Measurements from ENCODE around the gene PLB1. TPM values are rescaled to one million over a fixed set of nuclear protein-coding genes. Genes with fewer than 3 reads are reported as not detected.

PLB1 gene
- total and polyA plus RNA-seq, 9 of the 15 experiments (the other 6 are each of a cell fraction or from before 2014, with no cell fraction given), result 0.01 to 0.09 (median 0.07) TPM; not detected in 2

- no peak for TF ChIP-seq TARDBP (IDR thresholded peaks at IDR 0.05)
- peak in 1 of 2 experiments; percentile 33; a peak in 1 of 4 replicates for TF ChIP-seq RCOR1 (IDR thresholded peaks at IDR 0.05; ENCODE audit: borderline replicate concordance in 1 of 2, low read depth in 2 of 2, low read length in 2 of 2)
- TF ChIP-seq HMG20B (CRISPR knock-in tag; IDR thresholded peaks at IDR 0.05), result no peak
- no peak for TF ChIP-seq TAF9B (IDR thresholded peaks at IDR 0.05; ENCODE audit: partially characterized antibody)
- no peak for TF ChIP-seq E2F3 (CRISPR knock-in tag; IDR thresholded peaks at IDR 0.05)
- TF ChIP-seq, protein P1, sequence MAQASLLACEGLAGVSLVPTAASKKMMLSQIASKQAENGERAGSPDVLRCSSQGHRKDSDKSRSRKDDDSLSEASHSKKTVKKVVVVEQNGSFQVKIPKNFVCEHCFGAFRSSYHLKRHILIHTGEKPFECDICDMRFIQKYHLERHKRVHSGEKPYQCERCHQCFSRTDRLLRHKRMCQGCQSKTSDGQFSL (CRISPR knock-in tag; IDR thresholded peaks at IDR 0.05), result no peak
- TF ChIP-seq, protein P1 (tag; IDR thresholded peaks at IDR 0.05), result no peak
- TF ChIP-seq MIER1 (IDR thresholded peaks at IDR 0.05; ENCODE audit: low read depth), result no peak
- no peak for TF ChIP-seq ZNF609 (CRISPR knock-in tag; IDR thresholded peaks at IDR 0.05; ENCODE audit: borderline replicate concordance)
- TF ChIP-seq SPI1 (IDR thresholded peaks at IDR 0.05; ENCODE audit: borderline replicate concordance, low read depth, low read length), result no peak
- no peak for TF ChIP-seq RBM25 (IDR thresholded peaks at IDR 0.05; ENCODE audit: low read depth, low read length, severe bottlenecking)
- TF ChIP-seq, protein P2, sequence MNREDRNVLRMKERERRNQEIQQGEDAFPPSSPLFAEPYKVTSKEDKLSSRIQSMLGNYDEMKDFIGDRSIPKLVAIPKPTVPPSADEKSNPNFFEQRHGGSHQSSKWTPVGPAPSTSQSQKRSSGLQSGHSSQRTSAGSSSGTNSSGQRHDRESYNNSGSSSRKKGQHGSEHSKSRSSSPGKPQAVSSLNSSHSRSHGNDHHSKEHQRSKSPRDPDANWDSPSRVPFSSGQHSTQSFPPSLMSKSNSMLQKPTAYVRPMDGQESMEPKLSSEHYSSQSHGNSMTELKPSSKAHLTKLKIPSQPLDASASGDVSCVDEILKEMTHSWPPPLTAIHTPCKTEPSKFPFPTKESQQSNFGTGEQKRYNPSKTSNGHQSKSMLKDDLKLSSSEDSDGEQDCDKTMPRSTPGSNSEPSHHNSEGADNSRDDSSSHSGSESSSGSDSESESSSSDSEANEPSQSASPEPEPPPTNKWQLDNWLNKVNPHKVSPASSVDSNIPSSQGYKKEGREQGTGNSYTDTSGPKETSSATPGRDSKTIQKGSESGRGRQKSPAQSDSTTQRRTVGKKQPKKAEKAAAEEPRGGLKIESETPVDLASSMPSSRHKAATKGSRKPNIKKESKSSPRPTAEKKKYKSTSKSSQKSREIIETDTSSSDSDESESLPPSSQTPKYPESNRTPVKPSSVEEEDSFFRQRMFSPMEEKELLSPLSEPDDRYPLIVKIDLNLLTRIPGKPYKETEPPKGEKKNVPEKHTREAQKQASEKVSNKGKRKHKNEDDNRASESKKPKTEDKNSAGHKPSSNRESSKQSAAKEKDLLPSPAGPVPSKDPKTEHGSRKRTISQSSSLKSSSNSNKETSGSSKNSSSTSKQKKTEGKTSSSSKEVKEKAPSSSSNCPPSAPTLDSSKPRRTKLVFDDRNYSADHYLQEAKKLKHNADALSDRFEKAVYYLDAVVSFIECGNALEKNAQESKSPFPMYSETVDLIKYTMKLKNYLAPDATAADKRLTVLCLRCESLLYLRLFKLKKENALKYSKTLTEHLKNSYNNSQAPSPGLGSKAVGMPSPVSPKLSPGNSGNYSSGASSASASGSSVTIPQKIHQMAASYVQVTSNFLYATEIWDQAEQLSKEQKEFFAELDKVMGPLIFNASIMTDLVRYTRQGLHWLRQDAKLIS (CRISPR knock-in tag; IDR thresholded peaks at IDR 0.05), result no peak
- TF ChIP-seq SLC30A9 (CRISPR knock-in tag; IDR thresholded peaks at IDR 0.05), result no peak
- TF ChIP-seq XRCC3 (IDR thresholded peaks at IDR 0.05), result no peak
- TF ChIP-seq NR2F6 (CRISPR knock-in tag; IDR thresholded peaks at IDR 0.05), result no peak
- TF ChIP-seq KDM1A (IDR thresholded peaks at IDR 0.05), result peak; percentile 58 to 63; a peak in 3 of 4 replicates
- TF ChIP-seq KHSRP (IDR thresholded peaks at IDR 0.05), result no peak
- TF ChIP-seq KDM5B (IDR thresholded peaks at IDR 0.05; ENCODE audit: insufficient replicate concordance, low read depth, low read length), result no peak
- no peak for TF ChIP-seq BRD4 (IDR thresholded peaks at IDR 0.05)
Observed at GRCh38 chr2:28683100-28683706, 187.3 kb downstream of the PLB1 start (continued).

All from K562 (cell line).